Gastrocnemius medialis (tissue), 4 donors: ENCODE results near the gene SASH1. TPM values are rescaled to one million over a fixed set of nuclear protein-coding genes. Genes with fewer than 3 reads are reported as not detected.

Source experiments
- ATAC-seq, 2 donors: fragments of 150-250 bp; one replicate each; pipeline ENCODE4 v1.9.1; 2016
- DNase-seq, 2 donors: peaks; one replicate each; pipeline ENCODE4 v3.0.0-alpha.2; 2019
- H3K27ac ChIP-seq, 4 donors: fragments of 200-600 bp; sonication (generic); 1 replicate in 1 of 4; 2 replicates in 3 of 4; pipeline ENCODE4 v1.5.1; 2016 to 2018; ENCODE audit warnings: mild to moderate bottlenecking in 2 of 4, moderate library complexity in 1 of 4
- H3K27me3 ChIP-seq, 3 donors: fragments of 200-600 bp; sonication (generic) in 2 of 3; 1 replicate in 1 of 3; 2 replicates in 2 of 3; pipeline versions ENCODE4 v1.5.1 to v1.6.0; 2016 to 2019; ENCODE audit warnings: mild to moderate bottlenecking in 1 of 3, moderate library complexity in 1 of 3
- H3K36me3 ChIP-seq, 2 donors: fragments of 200-600 bp; sonication (generic) in 1 of 2; one replicate each; pipeline ENCODE4 v1.5.1; 2017 to 2018
- H3K4me1 ChIP-seq, 2 donors: fragments of 200-600 bp; sonication (generic) in 1 of 2; one replicate each; pipeline ENCODE4 v1.5.1; 2016 to 2017; ENCODE audit warnings: mild to moderate bottlenecking in 2 of 2
- H3K4me3 ChIP-seq, 4 donors: fragments of 200-600 bp; sonication (generic) in 3 of 4; 1 replicate in 1 of 4; 2 replicates in 3 of 4; pipeline ENCODE4 v1.5.1; 2016 to 2019; ENCODE audit warnings: mild to moderate bottlenecking in 2 of 4
- H3K9me3 ChIP-seq, 3 donors: fragments of 200-600 bp; sonication (generic) in 2 of 3; 1 replicate in 1 of 3; 2 replicates in 2 of 3; pipeline ENCODE4 v1.5.1; 2016 to 2019
- POLR2A ChIP-seq, 2 donors: fragments of 450-650 bp; IDR thresholded peaks; one replicate each; pipeline ENCODE4 v1.6.1; 2017; ENCODE audit warnings: antibody characterized with exemption in 2 of 2, mild to moderate bottlenecking in 2 of 2, moderate library complexity in 2 of 2
- in situ Hi-C, 4 donors: fragments of 200-750 bp; cut with MboI; loops; one replicate each; pipeline versions ENCODE4 v1.15.0 to v1.8.0; 2017; ENCODE audit warnings: low sequenced_read_pairs in 4 of 4
- intact Hi-C: fragments of 100-400 bp; cut with DNase I; formaldehyde crosslinking; loops from one replicate; pipeline ENCODE4 v1.15.1; 2023; ENCODE audit warnings: low total_unique reads
- total RNA-seq, 4 donors: library from RNA; depleted of rRNA; stranded (reverse); fragments of >200 nt; gene quantifications; one replicate each; pipeline versions ENCODE4 v1.1.0 to v1.2.3, GENCODE V29; 2016
- TF ChIP-seq, protein P1 (sequence below), 5 experiments: fragments of 450-650 bp in 3 of 5; fragments of 200-600 bp in 2 of 5; sonication (generic) in 2 of 5; IDR thresholded peaks in 4 of 5; conservative IDR thresholded peaks in 1 of 5; 1 replicate in 4 of 5; 2 replicates in 1 of 5; pipeline ENCODE4 v1.5.1; 2016 to 2019; ENCODE audit warnings: antibody characterized with exemption in 5 of 5, mild to moderate bottlenecking in 3 of 5, moderate library complexity in 3 of 5

Gene SASH1
- total RNA-seq, 4 donors from 2014 or later: 28.2 to 42.4 (median 35.4) TPM

DNA sequence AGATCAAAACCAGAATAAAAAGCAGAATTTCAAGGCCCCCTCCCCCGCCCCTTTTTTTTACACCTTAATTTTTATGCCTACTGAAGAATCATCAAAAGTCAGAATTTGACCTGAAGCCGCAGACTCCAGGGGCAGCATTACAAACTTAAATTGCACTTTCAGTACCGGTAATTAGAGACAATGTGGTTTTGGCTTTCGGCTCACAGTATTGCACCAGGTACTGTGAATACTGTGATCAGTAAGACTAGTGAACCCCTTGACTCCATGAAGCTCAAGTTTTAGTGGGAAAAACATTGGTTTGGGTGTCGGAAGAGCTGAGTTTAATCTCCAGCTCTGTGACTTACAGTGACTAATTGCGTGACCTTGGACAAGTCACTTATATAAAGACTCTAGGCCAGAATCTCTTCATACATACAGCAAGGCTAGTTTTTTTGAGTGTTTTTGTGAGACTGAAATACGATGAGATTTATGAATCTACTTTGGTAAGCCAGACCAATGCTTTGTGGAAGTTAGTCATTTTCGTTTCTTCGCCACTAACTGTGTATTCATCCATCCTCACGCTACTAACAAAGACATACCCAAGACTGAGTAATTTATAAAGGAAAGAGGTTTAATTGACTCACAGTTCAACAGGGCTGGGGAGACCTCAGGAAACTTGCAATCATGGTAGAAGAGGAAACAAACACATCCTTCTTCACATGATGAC is 114.7 kb downstream of the SASH1 start:
- Histone ChIP-seq H3K36me3 (no peaks in the 10 kb centered on the region), H3K27me3 (no peaks in the 10 kb centered on the region), H3K4me3 (no peak overlapping the region), H3K27ac (no peak overlapping the region), H3K9me3 (no peaks in the 10 kb centered on the region), H3K4me1 (peaks cover 11 to 14% of the 10 kb centered on the region in 2 donors)
- ATAC-seq (no peak), DNase-seq (no peak)
- TF ChIP-seq, protein P1, sequence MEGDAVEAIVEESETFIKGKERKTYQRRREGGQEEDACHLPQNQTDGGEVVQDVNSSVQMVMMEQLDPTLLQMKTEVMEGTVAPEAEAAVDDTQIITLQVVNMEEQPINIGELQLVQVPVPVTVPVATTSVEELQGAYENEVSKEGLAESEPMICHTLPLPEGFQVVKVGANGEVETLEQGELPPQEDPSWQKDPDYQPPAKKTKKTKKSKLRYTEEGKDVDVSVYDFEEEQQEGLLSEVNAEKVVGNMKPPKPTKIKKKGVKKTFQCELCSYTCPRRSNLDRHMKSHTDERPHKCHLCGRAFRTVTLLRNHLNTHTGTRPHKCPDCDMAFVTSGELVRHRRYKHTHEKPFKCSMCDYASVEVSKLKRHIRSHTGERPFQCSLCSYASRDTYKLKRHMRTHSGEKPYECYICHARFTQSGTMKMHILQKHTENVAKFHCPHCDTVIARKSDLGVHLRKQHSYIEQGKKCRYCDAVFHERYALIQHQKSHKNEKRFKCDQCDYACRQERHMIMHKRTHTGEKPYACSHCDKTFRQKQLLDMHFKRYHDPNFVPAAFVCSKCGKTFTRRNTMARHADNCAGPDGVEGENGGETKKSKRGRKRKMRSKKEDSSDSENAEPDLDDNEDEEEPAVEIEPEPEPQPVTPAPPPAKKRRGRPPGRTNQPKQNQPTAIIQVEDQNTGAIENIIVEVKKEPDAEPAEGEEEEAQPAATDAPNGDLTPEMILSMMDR (IDR thresholded peaks at IDR 0.05 in 4 of 5, conservative IDR thresholded peaks at IDR 0.05 in 1 of 5): no peak
- no peak for TF ChIP-seq POLR2A (IDR thresholded peaks at IDR 0.05)
- in situ Hi-C loops: loop anchor here in 1 of 4 donors (25.0 kb wide), 1 partner anchor 945 kb away; the partner anchor contains the start of gene SAMD5
- intact Hi-C loops: no loop called here

DNA sequence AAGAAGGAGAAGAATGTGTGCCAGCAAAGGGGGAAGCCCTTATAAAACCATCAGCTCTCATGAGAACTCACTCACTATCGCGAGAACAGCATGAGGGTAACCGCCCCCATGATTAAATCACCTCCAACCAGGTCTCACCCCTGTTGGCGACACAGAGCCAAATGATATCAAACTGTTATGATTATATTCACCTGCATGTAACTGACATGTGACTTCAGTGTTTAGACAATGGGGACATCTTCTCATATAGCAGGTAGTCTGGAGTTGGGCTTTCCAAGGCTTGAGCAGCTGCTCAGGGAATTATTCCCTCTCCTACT is 115.2 kb downstream of the SASH1 start:
- TF ChIP-seq, protein P1 (IDR thresholded peaks at IDR 0.05 in 4 of 5, conservative IDR thresholded peaks at IDR 0.05 in 1 of 5): no peak
- no peak for TF ChIP-seq POLR2A (IDR thresholded peaks at IDR 0.05)
- Histone ChIP-seq H3K9me3 (no peaks in the 10 kb centered on the region), H3K4me3 (no peak overlapping the region), H3K27ac (no peak overlapping the region), H3K36me3 (no peaks in the 10 kb centered on the region), H3K4me1 (peaks cover 6 to 16% of the 10 kb centered on the region in 2 donors), H3K27me3 (no peaks in the 10 kb centered on the region)
- intact Hi-C loops: no loop called here
- ATAC-seq: no peak
- in situ Hi-C loops: loop anchor here in 1 of 4 donors (25.0 kb wide), 1 partner anchor 946 kb away; the partner anchor contains the start of gene SAMD5
- DNase-seq: no peak

DNA sequence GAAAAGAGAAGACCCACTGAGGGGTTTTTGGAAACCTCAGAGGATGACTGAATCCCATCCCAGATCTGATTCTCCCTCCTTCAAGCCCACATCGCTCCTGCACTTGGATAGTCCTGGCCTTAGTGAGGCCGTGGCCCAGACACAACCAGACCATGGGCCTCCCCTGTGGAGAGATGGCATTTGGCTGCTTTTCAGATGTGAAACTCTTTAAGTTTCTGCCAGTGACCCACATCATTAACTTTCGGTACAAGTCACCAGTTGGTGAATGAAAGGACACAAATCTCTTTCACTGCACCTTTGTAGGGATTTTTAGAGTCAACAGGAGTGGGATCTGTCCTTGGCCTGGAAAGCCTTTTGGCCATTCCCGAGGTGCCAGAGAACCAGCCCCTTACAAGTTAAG is 116.6 kb downstream of the SASH1 start:
- TF ChIP-seq, protein P1 (IDR thresholded peaks at IDR 0.05 in 4 of 5, conservative IDR thresholded peaks at IDR 0.05 in 1 of 5): no peak
- TF ChIP-seq POLR2A (IDR thresholded peaks at IDR 0.05): no peak
- H3K4me1 ChIP-seq: peaks cover 5 to 16% of the 10 kb centered on the region in 2 donors
- no peak overlapping the region for H3K27ac ChIP-seq
- ATAC-seq (no peak), DNase-seq (no peak)
- in situ Hi-C loops: loop anchor here in 1 of 4 donors (25.0 kb wide), 1 partner anchor 947 kb away; the partner anchor contains the start of gene SAMD5
- no peak overlapping the region for H3K4me3 ChIP-seq
- no peaks in the 10 kb centered on the region for H3K36me3 ChIP-seq
- no peaks in the 10 kb centered on the region for H3K27me3 ChIP-seq
- intact Hi-C loops: no loop called here
- no peaks in the 10 kb centered on the region for H3K9me3 ChIP-seq

DNA sequence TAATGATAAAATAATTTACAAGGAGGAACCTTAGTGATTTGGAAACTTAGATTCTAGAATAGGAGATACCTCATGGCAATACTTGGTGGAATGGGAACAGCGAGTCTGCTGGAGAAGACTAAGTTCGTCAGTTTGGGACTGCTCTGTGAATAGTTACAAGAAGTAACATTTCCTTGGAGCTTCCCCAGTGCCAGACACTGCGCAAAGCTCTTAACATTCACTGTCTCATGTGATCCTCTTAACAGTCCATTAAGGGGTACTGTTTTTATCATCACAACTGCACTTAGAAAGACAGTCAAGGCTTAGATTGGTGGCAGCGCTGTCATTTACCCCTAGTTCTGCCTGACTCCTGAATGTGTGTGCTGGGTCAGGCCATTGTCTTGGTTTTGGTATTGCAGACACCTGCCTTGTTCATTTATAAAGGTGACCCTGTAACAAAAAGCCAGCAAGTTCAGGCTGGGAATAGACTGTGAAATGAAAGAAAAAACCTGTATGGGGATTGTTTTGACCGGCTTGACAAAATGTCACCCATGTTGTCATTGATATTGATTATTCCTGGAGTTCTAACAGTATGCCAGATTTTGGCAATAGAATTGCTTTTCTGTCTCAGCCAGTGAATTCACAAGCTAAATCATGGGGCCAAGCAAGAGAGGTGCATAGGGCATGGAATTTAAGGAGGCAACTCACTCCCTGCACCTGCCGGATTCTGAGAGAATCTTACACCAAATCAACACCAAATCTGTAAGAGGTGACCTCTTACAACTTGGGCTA is 118.4 kb downstream of the SASH1 start:
- intact Hi-C loops: loop anchor here (5.0 kb wide), 2 partner anchors 119 to 209 kb away; partner anchors contain the start of gene SASH1
- ATAC-seq: no peak
- DNase-seq: no peak
- in situ Hi-C loops: loop anchor here in 3 of 4 donors (10.0 to 25.0 kb wide), 3 partner anchors 276 to 949 kb away; partner anchors contain the start of gene SAMD5 (in 1 of the 3)
- TF ChIP-seq, protein P1 (IDR thresholded peaks at IDR 0.05 in 4 of 5, conservative IDR thresholded peaks at IDR 0.05 in 1 of 5): no peak
- TF ChIP-seq POLR2A (IDR thresholded peaks at IDR 0.05): no peak
- Histone ChIP-seq H3K27ac (peak overlapping the region in 2 of 4 donors; percentile 18 to 33), H3K4me1 (peaks cover 8 to 21% of the 10 kb centered on the region in 2 donors), H3K27me3 (no peaks in the 10 kb centered on the region), H3K36me3 (no peaks in the 10 kb centered on the region), H3K4me3 (no peak overlapping the region), H3K9me3 (no peaks in the 10 kb centered on the region)
